ENCODE results near the gene GDNF. TPM values are rescaled to one million over a fixed set of nuclear protein-coding genes. Genes with fewer than 3 reads are reported as not detected.

Gene GDNF
- total RNA-seq, 1 donor from 2014 or later: 0.80 TPM

DNA sequence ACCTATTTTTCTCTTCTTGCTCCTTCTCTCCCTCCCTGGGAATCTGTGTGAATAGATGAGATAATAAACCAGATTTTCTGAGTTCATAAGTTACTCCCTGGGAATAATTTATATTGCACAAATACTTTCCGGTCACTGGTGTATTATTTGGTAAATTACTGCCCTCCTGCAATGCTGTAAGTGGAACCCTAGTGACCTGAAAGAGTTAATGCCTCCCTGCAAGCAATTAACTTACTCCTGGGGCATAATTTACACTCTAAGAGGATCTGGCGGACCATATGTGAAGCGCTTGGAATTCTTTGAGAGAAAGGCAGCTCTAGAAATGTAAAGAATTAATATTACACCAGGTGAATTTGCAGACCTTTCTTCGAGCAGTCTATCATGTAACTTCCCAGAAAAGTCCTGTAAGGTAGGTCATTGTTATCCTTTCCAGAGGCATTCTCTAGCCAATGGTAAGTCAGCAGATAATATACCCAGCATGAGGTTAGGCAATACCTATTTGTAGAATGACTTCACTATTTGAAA, 7.0 kb upstream of the GDNF start:
- ATAC-seq: no peak

DNA sequence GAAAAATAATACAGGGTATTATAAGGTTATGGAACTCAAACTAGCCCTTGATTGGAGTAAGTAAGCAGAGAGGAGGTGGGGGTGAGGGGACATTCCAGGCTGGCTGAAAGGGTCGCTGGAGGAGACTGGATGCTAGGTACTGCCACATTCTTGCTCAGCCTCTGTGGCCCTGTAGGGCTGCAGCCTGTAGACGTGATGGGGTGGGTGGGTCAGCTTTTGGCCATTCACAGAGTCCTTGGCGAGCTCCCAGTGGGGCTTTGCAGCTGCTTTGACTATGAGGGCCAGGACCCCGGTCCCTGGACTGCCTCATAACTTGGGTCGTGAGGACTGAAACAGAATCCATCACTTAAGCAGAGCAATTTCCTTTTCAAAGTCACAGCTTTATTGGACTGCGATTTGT, 4.2 kb upstream of the GDNF start:
- no peak for ATAC-seq

DNA sequence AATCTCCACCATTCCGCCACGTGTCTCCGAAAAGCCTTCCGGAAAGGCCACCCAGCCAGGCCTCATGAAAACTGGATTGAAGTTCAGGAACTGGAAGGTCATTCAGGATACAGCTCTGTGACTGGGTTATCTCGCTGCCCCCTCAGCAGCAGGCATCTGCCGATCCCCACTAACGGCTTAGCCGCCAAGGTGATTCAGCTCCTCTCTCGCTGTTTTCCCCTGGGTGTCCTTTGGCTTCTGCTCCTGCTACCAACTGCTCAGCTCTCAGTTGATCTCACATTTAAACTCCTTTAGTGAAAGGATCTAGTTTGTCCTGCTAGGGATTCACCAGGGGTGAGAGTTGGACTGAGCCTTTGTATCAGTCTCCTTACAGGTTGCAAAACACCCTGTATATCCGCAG, 2.2 kb upstream of the GDNF start:
- no peak for ATAC-seq

DNA sequence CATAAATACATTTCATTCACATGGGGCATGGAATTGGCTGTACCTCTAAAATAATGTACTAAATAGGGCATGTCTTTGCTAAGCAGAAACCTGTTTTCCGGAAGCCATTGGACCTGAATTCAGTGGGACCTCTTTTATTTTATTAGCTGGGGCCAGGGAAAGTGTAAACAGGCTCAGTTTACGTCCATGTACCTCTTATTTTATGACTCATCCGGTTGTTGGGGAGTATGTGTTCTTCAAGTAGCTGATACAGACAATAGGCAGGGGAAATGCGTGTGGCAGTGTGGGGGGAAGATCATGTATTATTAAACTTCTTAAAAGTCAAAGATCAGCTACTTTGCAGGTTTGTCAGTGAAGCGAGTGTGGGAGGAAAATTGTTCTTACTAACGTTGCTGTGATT, 1.4 kb upstream of the GDNF start:
- ATAC-seq: no peak

DNA sequence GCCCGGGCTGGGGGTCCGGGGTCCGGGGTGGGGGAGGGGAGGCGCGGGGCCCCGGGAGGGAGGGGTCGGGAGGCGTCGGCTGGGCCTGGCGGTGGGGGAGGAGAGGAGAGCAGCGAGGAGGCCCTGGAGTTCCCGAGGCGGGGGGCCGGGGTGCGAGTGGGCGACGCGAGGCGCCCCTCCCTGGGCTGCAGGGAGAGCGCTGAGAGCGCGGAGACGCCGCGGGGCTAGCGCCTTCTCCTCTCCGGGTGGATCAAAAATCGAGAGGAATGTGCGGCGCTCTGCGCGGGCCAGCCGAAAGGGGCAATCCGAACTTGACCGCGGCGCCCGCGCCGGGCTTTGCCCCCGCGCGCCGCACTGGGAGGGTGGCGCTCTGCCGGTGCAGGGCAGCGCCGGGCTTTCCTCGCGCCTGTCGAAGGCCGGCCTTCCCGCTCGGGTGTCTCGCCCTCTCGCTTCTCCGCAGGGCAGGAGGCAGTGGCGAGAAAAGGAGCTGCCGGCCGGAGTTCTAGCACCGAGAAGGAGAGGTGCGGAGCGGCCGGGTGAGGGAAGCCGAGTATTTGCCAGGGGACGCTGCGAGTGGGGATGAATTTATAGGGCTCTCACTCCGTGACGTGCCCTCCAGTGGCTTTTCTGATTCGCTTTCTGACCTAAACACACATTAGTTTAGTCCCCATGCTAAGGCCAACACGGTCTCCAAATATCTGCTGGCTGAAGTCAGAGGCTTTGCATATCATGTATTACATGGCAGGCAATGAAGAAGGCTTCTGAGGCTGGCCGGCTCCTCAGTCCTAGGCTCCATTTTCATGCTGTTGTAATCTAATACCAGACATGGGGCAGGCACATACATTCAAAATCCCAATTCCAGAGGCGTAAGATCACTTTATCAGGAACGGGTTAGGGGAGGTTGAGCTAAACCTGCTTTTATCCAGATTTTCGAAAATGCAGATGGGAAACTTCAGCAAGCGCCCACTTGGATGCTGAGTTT, 503 bp upstream of the GDNF start:
- peak; percentile 29 for ATAC-seq

DNA sequence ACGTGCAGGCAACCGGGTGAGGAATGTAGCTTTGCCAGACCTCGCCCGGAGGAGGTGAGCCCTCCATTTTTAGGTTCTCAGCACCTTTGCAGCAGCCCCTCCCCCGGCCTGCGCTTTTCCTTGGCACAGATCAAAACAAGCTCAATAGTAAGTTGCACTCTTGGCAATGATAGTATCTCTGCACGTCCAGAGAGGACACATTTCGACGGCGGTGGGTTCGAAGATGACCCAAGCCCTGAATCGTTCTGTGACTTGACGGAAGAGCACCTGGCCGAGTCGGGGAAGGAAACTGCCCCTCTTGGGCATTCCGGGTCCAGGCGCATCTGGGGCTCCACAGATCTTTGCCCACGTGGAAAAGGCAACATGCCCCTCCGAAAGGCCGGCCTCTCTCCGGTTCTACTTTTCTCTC, 904 bp downstream of the GDNF start:
- no peak for ATAC-seq

DNA sequence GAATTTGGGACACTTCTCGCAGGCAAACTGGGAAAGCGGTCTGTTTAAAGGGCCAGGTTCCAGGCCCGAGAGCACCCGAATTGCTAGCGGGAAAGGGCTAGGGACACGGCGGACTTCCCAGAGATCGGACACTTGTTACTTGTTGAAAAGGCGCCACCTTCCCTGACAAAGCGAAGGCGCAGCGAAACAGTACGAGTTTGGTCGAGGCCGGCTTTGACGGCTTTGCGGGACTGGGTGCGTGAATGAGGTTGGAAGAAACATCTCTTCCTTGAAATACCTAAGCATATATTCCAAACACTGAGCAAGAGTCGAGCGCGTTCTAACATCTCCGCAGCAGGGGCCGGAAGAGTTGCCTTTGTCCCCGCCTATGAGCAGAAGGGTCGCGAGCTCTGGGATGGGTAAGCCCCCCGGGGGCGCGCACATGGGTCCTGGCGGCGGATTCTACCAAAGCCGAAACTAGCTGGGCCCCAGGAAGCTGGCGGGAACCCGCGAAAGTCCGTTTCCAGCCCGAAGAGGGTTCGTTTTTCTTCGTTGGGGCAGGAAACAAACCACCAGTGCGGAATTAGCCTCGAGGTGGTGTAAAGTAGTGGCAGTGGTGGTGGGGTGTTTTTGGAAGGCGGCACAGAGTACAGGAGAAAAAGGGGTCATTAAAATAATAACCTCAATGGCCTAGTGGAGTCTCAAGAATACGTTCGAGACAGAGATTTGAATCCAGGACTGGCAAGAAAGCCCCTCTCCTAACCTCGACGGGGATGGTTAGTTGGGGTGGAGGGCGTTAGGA, 1.5 kb downstream of the GDNF start:
- ATAC-seq: no peak

DNA sequence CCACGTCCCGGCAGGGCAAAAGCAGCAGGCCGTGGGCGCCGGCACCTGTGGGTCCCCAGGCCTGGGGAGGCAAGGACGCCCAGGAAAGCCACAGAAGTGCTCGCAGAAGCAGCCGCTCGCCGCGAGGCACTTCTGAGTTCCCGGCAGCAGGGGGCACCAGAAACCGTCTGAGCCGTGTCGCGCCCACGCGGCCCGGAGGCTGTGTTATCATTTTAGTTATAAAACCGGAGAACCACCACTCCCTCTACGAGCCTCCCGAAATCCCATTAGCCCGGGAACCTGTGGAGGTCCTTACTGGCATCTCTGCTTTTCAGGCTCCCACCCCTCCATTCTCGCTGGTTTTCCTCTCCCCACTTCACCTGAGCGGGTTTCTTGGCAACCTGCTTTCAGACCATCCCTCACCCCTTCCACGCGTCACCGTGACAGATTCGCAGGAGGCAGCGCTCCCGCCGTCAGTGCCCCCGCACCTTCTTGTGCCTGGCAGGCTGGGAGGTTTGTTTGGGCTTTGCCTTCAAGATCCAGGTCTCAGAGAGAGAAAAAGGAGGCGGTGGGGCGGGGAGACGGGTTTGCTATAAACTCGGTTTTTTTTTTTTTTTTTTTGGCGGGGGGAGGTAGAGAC, 2.3 kb downstream of the GDNF start:
- peak; percentile 72 for ATAC-seq

DNA sequence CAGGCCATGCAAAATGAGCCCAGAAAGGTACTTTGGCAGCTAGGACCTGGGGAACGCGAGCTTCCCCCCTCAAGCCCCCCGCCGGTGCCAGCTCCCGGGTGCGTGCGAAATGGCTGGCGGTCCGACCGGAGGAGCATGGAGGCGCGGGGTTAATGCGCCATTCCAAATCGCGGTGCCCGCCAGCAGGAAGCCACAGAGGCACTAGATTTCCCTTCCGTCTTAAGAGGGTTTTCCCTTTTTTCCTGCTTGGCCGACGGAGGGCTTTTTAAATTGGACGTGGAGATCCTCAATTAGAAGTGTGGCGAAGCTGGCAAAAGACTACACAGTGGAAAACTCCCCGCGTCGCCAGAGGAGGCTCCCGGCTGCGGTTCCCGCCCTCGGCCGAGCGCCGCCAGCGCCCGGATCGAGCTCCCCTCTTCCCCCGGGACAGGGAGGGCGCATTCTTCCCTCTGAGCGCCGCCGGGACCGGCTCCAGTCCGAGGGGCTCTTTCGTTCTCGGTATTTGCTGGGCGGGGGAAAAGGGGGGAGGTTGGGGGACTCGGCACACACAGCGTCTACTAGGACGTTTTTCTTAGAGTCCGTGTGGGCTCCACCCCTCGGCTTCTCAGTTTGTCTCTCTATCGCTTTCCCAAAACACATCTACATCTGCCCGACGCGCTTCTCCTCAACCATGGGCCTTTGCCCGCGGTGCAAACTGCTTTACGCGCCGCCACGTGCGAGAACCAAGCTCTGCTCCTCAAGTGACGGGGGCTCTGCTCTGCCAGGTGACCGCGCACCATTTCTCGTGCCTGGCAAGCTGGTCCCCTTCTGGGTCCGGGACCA, 3.0 kb downstream of the GDNF start:
- no peak for ATAC-seq

DNA sequence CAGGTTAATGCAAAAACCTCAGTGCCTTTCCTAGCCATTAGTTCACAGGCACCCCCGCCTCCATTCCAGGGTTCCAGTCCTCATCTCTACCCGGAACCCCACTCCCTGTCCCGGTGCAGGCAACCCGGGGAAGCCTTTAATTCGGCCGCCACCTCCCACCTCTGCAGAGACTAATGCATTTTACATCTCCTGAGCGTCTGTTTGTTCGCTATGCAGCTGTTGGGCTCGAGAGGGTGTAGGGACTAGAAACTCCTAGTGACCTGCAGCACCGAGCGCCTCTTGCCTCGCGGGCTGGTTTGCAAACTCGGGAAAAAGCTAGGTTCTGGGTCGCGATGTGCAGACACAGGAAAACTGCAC, 3.6 kb downstream of the GDNF start:
- no peak for ATAC-seq

DNA sequence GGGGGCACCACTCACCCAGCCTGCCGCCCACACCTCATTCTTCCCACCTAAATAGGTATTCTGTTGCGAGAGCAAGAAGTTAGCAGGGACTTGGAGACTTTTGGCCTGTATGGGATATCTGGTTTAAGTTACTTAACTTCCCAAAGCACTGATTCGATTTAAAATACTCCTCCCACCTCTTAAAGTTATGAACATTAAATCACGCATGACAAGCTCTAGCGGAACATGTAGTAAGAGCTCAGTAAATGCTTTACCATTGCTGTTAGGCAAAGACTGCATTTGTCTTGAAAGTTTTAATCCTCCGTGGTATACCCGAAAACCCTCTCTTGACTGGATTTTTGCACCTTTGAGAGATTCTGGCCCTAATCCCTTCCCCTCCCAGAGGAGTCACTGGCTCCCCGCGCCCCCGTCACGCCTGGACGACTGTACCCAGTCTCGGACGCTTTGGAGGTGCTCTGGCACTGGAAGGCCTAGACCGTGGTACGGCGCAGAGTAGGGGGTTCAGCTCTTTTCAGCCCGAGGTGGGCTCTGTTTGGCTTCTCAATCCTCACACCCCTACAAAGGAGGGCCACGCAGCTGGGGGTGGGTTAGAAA, 4.4 kb downstream of the GDNF start:
- no peak for ATAC-seq

DNA sequence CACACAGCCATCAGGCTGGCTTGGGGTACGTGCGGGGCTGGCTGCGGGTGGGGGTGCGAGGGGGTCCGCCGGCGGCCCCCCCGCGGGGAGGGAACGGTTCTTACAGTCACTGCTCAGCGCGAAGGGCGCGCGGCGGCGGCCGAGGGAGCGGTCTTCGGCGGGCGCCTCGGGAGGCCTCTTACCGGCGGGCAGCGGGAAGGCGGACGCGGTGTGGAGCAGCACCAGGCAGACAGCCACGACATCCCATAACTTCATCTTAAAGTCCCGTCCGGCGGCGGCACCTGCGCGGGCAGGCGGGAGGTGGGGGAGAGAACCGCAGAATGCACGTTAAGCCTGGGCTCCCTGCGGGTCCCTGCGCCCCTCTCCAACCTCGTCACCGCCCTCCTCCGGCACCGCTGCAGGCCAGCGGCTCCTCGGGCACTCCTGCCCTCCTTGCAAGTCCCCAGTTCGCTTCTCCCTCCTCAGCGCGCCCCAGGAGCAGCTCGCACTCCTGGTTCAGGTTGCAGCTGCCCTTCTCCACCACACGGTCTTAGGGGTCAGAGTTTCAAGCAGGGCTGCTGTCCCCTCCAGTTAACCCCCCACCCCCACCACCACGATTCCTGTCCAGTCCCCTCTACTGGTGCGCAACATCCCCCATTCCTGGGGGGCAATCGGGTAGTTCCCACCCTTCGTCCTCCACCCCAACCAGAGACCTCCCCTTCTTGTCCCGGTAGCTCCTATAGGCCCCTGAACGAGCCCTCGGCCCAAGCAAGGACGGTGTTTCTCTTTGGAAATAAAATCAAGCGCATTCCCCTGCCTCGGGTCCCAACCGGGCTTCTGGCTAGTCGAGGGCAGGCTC, 5.1 kb downstream of the GDNF start:
- ATAC-seq: no peak

DNA sequence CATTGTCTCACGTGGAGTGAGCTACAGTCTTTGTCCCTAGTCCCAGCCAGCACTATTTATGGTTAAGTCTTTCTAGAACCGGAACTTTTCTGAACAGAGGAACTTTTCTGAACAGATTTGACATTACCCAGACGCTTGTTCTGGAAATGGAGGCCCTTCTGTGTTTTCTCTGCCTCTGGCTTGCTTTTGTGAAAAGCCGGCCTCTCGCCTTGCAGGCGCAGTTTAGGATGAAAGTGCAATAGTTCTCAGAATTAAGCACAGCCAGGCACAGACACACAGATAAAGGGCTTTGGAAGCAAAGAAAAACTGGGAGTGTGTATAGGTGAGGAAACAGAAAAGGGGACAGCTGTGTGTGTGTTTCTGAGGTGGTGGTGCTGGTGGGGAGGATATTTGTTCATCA, 5.9 kb downstream of the GDNF start:
- ATAC-seq: no peak

DNA sequence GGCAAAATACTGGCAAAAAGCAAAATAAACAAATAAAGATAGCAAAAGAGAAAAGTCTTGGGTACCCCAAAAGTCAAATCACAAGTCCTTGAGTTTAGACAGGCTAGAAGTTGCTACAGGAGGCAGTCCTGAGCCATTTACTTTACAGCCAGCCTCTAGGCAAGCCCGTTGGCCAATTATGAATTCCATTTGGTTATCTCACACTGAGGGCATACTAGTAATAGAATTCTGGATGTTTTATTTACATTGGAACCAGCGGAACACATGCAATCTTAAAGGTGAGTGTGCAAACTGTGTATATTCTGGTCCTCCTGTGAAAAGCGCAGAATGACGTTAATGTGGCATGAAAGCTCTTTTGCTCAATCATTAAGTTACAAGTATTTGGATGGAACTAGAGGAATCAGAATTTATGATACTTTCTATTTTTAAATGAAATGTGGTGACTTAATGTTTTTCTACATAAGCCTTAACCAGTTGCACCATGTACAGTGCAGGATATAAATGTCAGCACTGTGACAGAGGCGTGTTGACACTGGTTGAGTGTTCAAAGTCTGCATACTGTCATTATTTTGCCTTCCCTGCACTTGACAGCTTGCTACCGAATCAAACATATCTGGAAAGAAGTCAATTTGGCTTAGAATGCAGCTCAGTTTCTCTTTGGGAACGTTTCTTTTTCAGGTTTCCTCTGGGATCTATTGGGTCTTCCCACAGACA, 7.9 kb downstream of the GDNF start:
- ATAC-seq: no peak

DNA sequence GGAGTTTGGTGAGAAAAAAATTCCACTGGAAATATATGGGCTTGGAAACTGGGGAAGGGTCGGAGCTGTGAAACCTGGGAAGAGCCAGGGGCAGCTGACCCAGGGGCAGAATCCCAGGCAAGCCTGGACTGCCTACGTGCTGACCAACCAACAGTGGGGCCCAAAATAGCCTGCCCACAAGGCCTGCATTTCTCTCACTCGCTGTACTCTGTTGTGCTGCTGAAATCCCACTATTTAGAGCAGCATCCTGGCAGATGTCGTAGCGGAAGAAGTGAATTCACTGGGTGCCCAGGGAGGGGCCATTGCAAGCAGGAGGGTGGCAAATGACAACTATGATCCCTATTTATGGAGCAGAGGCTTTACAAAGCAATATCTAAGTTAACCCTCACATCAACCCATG, 9.5 kb downstream of the GDNF start:
- no peak for ATAC-seq

DNA sequence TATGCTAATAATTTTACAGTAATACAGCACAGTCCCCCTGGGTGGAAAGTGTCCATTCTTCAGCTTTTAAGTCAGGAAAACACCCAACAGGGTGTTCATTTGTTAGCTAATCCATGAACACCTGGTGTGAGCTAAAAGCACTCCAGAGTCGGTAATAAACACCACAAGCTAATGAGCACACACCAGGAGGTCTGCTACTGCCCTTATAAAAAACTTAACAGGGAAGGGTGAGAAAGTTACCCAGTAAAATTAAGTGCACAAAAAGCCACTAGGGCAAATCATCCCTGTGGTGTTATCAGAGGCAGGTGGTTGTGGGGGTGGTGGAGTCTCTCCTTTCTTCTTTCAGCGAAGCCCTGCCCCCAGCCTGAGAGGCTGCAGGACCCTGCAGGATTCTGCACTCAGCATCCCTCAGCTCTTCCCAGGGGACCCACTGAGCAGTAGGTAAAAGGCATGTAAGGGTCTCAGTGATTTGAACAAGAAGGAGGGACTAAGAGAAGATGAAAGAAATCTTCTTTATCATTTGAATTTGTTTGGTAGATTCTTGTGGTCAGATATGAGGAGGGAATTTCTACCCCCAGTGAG, 14.4 kb downstream of the GDNF start:
- no peak for ATAC-seq

DNA sequence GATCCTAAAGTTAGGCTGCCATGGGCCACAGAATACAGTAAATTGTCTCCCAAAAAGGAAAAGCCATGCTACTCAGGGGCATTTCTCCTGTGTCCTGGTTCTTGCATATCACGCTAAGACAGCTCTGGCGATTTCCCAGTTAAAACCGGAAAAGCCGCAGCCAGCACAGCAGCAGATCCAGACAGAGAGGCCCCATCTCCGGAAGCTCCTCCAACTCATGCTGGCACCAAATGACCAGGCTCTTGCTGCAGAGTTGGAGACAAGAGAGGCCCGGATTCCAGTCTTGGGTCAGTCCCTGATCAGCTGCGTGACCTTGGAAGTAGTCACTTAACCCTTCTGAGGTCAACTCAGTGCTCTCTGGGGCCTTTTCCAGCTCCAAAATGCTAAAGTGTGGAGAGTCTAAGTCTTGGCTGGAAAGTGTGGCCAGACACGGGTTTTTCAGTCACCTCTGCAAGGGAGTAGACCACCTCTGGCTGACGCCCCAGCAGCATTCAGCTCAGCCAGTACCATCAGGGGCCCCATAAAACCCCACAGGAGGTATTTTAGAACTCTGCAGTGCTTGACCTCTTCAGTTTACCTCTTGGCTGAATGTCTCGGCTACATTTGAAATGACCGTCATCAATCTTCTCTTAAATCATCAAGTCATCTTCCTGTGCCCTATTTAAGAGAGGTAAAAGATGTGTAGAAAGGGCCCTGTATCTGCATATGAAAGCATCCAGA, 16.2 kb downstream of the GDNF start:
- ATAC-seq: no peak

DNA sequence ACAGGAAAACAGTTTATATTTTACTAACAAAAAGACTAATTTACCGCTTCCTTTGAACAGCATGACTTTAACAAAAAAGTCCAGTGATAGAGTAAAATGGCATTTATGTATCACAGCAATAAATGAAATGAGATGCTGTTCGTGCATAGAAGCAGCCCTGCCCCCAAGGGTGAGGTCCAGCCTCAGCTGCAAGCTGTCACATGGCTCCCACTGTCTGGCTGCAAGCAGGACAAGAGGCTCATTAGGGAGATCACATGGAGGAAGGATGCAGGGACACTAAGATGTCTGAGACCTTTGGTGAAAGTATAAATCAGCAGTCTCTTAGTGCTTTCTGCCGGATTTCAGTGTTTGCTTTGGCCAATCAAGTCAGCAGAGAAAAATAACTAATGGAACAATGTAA, 23.0 kb downstream of the GDNF start:
- no peak for ATAC-seq

DNA sequence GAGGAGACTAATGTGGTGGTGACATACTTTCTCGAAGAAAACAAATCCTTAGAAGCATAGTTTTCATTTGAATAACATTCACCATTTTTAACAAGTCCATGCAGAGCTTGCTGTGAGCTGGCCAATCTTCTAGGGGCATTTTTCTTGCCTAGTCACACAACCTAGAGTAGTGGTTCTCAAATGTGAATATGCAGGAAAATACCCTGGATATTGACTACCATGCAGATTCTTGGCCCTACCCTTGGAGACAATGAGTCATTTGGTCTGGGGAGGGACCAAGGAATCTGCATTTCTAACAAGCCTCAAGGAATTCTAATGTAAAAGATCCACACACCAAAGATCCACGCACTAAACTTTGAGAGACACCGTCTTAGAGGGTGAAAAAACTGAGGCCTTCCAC, 23.5 kb downstream of the GDNF start:
- ATAC-seq: no peak

Measured in esophagus mucosa (tissue), 1 donor.